Sigmoid colon (tissue), 4 donors: ENCODE measurements around the gene ACSM4.

Experiments
- CTCF ChIP-seq, 4 experiments: fragments of 450-650 bp in 3 of 4; fragments of 200-600 bp in 1 of 4; IDR thresholded peaks; one replicate each; pipeline ENCODE4 v1.5.1; 2016 to 2019; ENCODE audit warnings: antibody characterized with exemption in 4 of 4, mild to moderate bottlenecking in 3 of 4, moderate library complexity in 2 of 4
- EP300 ChIP-seq, 4 donors: sonication (generic); formaldehyde crosslinking; IDR thresholded peaks; one replicate each; pipeline ENCODE4 v1.6.1; 2017; ENCODE audit warnings: antibody characterized with exemption in 4 of 4
- POLR2A ChIP-seq, 2 donors: fragments of 450-650 bp; IDR thresholded peaks; one replicate each; pipeline ENCODE4 v1.6.1; 2016; ENCODE audit warnings: antibody characterized with exemption in 2 of 2, mild to moderate bottlenecking in 2 of 2, moderate library complexity in 2 of 2

GRCh38 chr12:7339675-7340074 lies 35.8 kb downstream of the ACSM4 start:
- TF ChIP-seq CTCF (IDR thresholded peaks at IDR 0.05): no peak
- TF ChIP-seq POLR2A (IDR thresholded peaks at IDR 0.05): no peak
- no peak for TF ChIP-seq EP300 (IDR thresholded peaks at IDR 0.05)
